Tibial artery (tissue), 4 donors: Measurements from ENCODE around the gene ZNF83.

ENCODE experiments used
- DNase-seq, 2 donors: peaks; one replicate each; pipeline ENCODE4 v3.0.0-alpha.2; 2019
- H3K27ac ChIP-seq, 2 donors: fragments of 200-600 bp; sonication (generic) in 1 of 2; 1 replicate in 1 of 2; 2 replicates in 1 of 2; pipeline ENCODE4 v1.5.1; 2018 to 2019; ENCODE audit warnings: mild to moderate bottlenecking in 1 of 2
- H3K27me3 ChIP-seq, 2 donors: fragments of 200-600 bp; sonication (generic) in 1 of 2; one replicate each; pipeline versions ENCODE4 v1.5.1 to v1.6.0; 2016 to 2019
- H3K36me3 ChIP-seq, 3 donors: fragments of 200-600 bp; sonication (generic) in 2 of 3; one replicate each; pipeline ENCODE4 v1.5.1; 2016 to 2019; ENCODE audit warnings: mild to moderate bottlenecking in 2 of 3
- H3K4me1 ChIP-seq, 4 donors: fragments of 200-600 bp; sonication (generic) in 2 of 4; 1 replicate in 3 of 4; 2 replicates in 1 of 4; pipeline ENCODE4 v1.5.1; 2016 to 2019
- H3K4me3 ChIP-seq, 2 donors: fragments of 200-600 bp; sonication (generic) in 1 of 2; 1 replicate in 1 of 2; 2 replicates in 1 of 2; pipeline ENCODE4 v1.5.1; 2018 to 2019; ENCODE audit warnings: mild to moderate bottlenecking in 2 of 2
- H3K9me3 ChIP-seq, 3 donors: fragments of 200-600 bp; sonication (generic) in 1 of 3; one replicate each; pipeline ENCODE4 v1.5.1; 2016 to 2019
- CTCF ChIP-seq, 2 experiments: fragments of 200-600 bp in 1 of 2; fragments of 450-650 bp in 1 of 2; IDR thresholded peaks; one replicate each; pipeline ENCODE4 v1.5.1; 2017 to 2019; ENCODE audit warnings: antibody characterized with exemption in 2 of 2, mild to moderate bottlenecking in 1 of 2, moderate library complexity in 1 of 2
- intact Hi-C: fragments of 100-400 bp; cut with DNase I; formaldehyde crosslinking; loops from one replicate; pipeline ENCODE4 v1.15.0; 2023; ENCODE audit warnings: low total_unique reads

ZNF83 gene

GRCh38 chr19:52673014-52673413 lies 34.9 kb upstream of the ZNF83 start:
- no peaks in the 10 kb centered on the region for H3K9me3 ChIP-seq
- intact Hi-C loops, result no loop called here
- H3K27me3 ChIP-seq, result no peaks in the 10 kb centered on the region
- H3K27ac ChIP-seq, result no peak overlapping the region
- no peak overlapping the region for H3K4me3 ChIP-seq
- TF ChIP-seq CTCF (IDR thresholded peaks at IDR 0.05), result no peak
- H3K36me3 ChIP-seq, result peaks cover 0 to 13% (median 0%) of the 10 kb centered on the region in 3 donors
- DNase-seq, result no peak
- H3K4me1 ChIP-seq, result peaks cover 0 to 5% (median 0%) of the 10 kb centered on the region in 4 donors

GRCh38 chr19:52670046-52670445 lies 31.9 kb upstream of the ZNF83 start:
- Histone ChIP-seq H3K9me3 (no peaks in the 10 kb centered on the region), H3K36me3 (peaks cover 0 to 8% (median 0%) of the 10 kb centered on the region in 3 donors), H3K27ac (no peak overlapping the region), H3K27me3 (no peaks in the 10 kb centered on the region), H3K4me1 (peaks cover 0 to 5% (median 0%) of the 10 kb centered on the region in 4 donors), H3K4me3 (no peak overlapping the region)
- DNase-seq, result no peak
- intact Hi-C loops, result no loop called here
- TF ChIP-seq CTCF (IDR thresholded peaks at IDR 0.05), result no peak

- Histone ChIP-seq H3K36me3 (peaks cover 0 to 8% (median 0%) of the 10 kb centered on the region in 3 donors), H3K4me3 (no peak overlapping the region), H3K4me1 (peaks cover 0 to 5% (median 0%) of the 10 kb centered on the region in 4 donors), H3K27ac (no peak overlapping the region), H3K9me3 (no peaks in the 10 kb centered on the region), H3K27me3 (no peaks in the 10 kb centered on the region)
- intact Hi-C loops, result no loop called here
- no peak for DNase-seq
- no peak for TF ChIP-seq CTCF (IDR thresholded peaks at IDR 0.05)
Observed at GRCh38 chr19:52669586-52669985, 31.4 kb upstream of the ZNF83 start.

GRCh38 chr19:52667972-52668371 lies 29.8 kb upstream of the ZNF83 start:
- H3K9me3 ChIP-seq, result no peaks in the 10 kb centered on the region
- no peak for DNase-seq
- H3K27ac ChIP-seq, result no peak overlapping the region
- no peak for TF ChIP-seq CTCF (IDR thresholded peaks at IDR 0.05)
- no peak overlapping the region for H3K4me3 ChIP-seq
- no peaks in the 10 kb centered on the region for H3K27me3 ChIP-seq
- intact Hi-C loops, result no loop called here
- peaks cover 0 to 8% (median 0%) of the 10 kb centered on the region in 3 donors for H3K36me3 ChIP-seq
- peaks cover 0 to 2% (median 0%) of the 10 kb centered on the region in 4 donors for H3K4me1 ChIP-seq

GRCh38 chr19:52666506-52666905 lies 28.4 kb upstream of the ZNF83 start:
- H3K4me1 ChIP-seq, result no peaks in the 10 kb centered on the region
- intact Hi-C loops, result no loop called here
- H3K36me3 ChIP-seq, result peaks cover 0 to 15% (median 14%) of the 10 kb centered on the region in 3 donors
- no peak overlapping the region for H3K27ac ChIP-seq
- no peak for DNase-seq
- TF ChIP-seq CTCF (IDR thresholded peaks at IDR 0.05), result no peak
- no peaks in the 10 kb centered on the region for H3K27me3 ChIP-seq
- H3K9me3 ChIP-seq, result no peaks in the 10 kb centered on the region
- no peak overlapping the region for H3K4me3 ChIP-seq

- no peak for DNase-seq
- intact Hi-C loops, result no loop called here
- no peaks in the 10 kb centered on the region for H3K9me3 ChIP-seq
- no peaks in the 10 kb centered on the region for H3K27me3 ChIP-seq
- TF ChIP-seq CTCF (IDR thresholded peaks at IDR 0.05), result no peak
- H3K36me3 ChIP-seq, result peaks cover 0 to 24% (median 21%) of the 10 kb centered on the region in 3 donors
- H3K27ac ChIP-seq, result no peak overlapping the region
- H3K4me3 ChIP-seq, result no peak overlapping the region
- no peaks in the 10 kb centered on the region for H3K4me1 ChIP-seq
Observed at GRCh38 chr19:52665529-52665928, 27.4 kb upstream of the ZNF83 start.
